Daoy (cell line): ENCODE results near the gene PPM1A. TPM values are rescaled to one million over a fixed set of nuclear protein-coding genes. Genes with fewer than 3 reads are reported as not detected.
A peak's percentile ranks its signal among the peaks of the same experiment; 100 is the strongest.

ENCODE experiments used
- DNase-seq: peaks from one replicate; pipeline ENCODE4 v3.0.0-alpha.2; 2015; ENCODE audit warnings: low read depth
- total RNA-seq: library from RNA; depleted of rRNA; stranded (reverse); fragments of >200 nt; shearing (Covaris generic); gene quantifications from 2 replicates; pipeline ENCODE4 v1.2.3, GENCODE V29; 2014; rRNA removed

The PPM1A gene
- total RNA-seq, 1 experiment from 2014 or later, result 21.3 TPM

DNA sequence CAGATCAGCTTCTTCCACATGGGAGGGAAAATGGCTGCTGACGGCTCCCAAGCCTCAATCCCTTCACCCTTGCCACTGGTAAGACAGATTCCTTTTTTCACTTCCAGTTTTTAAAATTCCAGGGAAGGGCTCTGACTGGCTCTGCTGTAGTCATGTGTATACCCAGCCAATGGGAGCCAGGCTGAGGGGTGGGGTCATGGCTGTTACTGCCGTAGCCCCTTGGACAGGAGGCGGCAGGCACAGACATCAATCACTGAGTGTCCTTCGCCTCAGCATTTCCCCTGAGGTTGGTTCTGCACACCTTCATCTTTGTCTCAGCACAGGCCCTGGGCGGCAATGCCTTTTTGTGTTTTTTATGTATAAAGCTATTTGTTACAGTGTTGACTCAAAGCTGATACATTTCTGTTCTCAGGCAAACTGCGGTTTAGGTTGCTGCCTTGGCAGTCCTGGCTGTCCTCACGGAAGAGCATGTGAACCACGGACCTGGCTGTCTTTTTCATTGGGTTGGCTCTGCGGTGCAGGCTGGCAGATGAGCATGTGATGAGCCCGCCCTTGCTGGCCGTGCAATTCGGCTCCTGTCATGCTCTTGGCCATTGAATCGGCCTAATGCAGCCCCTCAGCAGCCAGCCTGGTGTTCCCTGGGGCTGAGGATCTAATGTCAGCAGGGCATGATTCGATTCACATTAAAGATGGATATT is 74.3 kb downstream of the PPM1A start:
- no peak for DNase-seq

DNA sequence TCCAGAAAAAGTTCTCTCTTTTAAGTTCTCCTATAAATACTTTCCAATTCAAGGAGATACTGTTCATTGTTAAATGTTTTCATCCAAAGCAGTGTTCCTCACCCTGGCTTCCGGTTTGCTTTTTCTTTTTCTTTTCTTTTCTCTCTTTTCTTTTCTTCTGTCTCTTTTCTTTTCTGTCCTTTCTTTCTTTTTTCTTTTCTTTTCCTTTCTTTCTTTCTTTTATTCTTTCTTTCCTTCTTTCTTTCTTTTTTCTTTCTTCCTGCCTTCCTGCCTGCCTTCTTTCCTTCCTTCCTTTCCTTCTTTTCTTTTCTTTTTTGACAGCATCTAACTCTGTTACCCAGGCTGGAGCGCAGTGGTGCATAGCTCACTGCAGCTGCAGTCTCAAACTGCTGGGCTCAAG is 75.8 kb downstream of the PPM1A start:
- no peak for DNase-seq

- no peak for DNase-seq
These were observed 77.3 kb downstream of the PPM1A start for GRCh38 chr14:60326274-60326673.

DNA sequence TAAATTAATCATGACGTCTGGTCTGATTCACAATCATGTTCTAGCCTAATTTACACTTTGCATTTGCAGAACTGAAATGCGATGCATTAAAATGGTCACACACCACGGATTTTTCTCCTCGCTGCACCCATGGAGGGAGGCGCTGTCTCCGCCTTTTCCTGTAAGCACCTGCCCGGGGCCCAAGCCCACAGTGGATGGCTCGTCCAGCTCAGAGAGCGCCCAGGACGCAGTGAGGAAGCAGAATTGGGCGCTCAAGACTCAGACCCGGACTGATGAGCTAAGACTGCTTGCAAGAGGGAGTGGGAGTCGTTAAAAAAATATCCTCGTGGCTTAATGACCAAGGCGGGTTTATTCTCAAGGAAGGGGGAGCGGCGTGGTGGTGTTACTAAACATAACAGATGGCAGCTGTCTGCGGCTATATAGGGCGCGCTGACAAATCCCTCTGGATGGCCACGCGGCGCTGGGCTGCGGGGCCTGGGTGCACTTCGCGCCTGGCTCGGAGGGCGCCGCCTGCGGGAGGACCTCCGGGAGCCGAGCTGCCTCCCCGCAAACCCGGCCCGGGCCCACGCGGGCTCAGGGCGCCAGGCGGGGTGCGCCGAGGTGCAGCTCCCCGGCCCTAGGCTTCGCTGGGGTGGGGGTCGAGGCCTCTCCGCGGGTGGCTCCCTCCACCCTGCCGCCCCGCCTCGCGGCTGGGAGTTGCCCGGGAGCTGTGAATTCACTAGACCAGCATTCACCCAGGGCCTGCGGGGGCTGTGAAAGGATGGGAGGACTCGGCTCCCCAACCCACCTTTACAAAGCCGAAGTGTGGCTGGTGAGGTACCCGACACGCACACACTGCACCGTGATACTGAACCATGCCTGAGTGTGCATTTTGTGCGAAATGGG is 78.7 kb downstream of the PPM1A start:
- peak; percentile 32 for DNase-seq

GRCh38 chr14:60328583-60328982 is 79.6 kb downstream of the PPM1A start:
- no peak for DNase-seq

GRCh38 chr14:60329274-60329673 is 80.3 kb downstream of the PPM1A start:
- no peak for DNase-seq

GRCh38 chr14:60331201-60332045 is 82.4 kb downstream of the PPM1A start:
- peak; percentile 80 for DNase-seq

GRCh38 chr14:60332046-60332399 is 83.0 kb downstream of the PPM1A start:
- no peak for DNase-seq

DNA sequence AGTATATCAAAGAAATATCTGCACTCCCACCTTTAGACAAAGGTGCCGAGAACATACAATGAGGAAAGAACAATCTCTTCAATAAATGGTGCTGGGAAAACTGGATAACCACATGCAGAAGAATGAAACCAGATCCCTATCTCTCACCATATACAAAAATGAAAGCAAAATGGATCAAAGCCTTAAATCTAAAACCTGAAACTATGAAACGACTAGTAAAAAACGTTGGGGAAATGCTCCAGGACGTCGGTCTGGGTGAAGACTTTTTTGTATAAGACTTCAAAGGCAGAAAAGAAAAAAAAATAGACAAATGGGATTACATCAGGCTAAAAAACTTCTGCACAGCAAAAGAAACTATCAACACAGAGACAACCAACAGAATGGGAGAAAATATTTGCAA is 83.8 kb downstream of the PPM1A start:
- DNase-seq, result no peak

DNA sequence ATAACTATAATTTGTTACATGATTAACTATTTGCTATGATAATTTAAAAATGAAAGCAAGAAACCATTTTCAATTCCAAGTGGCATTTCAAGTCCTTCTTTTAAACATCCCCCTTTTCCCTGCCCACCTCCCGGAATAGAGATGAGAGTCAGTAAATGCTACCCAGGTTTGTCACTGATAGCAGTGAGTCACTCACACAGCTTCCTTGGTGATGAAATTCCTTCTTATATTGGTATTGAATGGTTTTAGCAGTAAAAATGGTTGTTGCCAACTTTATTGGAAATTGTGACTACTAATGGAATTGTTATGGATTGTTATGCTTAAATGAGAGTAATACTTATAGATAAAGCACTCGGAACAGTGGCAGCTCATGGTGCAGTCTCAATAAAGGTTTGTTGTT is 90.5 kb downstream of the PPM1A start:
- DNase-seq, result no peak

- no peak for DNase-seq
These were observed 94.6 kb downstream of the PPM1A start for GRCh38 chr14:60343571-60344071.

DNA sequence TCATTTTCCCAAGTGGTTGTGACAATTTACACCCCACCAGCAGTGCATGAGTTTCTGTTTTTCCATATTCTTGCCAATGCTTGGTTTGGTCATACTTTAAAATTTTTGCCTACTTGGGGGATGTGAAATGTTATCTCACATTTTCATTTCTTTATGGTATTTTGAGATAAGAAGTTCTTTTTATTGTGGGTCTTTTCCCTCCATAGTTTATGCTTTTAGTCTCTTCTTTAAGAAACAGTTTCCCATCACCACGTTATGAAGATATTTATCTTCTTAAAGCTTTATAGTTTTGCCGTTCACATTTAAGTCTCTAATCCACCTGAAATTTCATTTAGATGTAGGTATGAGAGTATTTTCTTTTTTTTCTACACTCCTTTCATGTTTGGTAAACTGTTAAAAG is 95.7 kb downstream of the PPM1A start:
- no peak for DNase-seq

DNA sequence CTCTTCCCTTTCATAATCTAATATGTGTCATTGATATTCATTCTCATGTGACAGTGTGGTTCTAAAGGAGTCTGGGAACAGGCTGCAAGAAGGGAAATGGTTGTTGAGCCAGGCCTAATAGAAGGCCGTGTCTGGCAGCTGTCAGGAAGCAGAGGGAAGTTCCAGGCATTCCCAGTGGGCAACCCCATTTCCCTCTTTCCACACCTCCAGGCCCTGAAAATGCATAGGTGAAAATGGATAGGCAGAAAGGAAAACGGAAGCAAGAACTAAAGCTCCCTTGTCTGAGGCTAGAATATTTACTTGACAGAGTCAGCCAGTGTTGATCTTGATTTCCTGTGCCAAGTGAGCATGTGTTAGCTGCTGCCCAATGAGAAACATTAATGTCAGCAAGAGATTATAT is 97.7 kb downstream of the PPM1A start:
- DNase-seq, result peak; percentile 6

DNA sequence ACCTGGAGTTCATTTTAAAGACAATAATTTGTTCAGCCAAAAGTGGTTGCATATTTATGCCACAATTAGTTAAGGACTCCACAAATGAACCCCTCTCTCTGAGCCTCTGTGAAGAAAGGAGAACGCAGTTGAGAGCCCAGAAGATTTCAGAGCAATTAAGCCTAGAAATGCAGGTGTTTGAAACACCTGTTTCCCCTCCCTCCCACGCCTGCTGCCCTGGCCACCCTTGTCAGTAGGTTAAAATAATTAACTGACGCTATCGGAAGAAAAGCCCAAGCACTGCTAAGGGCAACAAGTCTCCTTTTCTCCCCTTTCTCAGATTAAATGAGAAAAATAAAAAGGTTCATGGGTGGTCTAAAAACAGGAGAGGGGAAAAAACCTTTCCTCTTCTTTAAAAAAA is 99.2 kb downstream of the PPM1A start:
- DNase-seq, result no peak

Other genes starting within 250 kb of the PPM1A start
- 113 and 141 TPM in 2 replicates for gene PCNX4, start 157.3 kb upstream of the PPM1A start, total RNA-seq
- gene DHRS7, start 83.8 kb upstream of the PPM1A start, total RNA-seq, result 57.2 and 77.4 TPM in 2 replicates
- 0.34 TPM in 1 of 2 replicates, not detected in the other for gene C14orf39, start 236.8 kb downstream of the PPM1A start, total RNA-seq